Prostate gland (tissue), 2 donors: ENCODE results near the gene FBXO9.

Experiments
- CTCF ChIP-seq, 4 experiments: fragments of 200-600 bp in 2 of 4; fragments of 450-650 bp in 2 of 4; sonication (generic) in 2 of 4; IDR thresholded peaks; 1 replicate in 3 of 4; 2 replicates in 1 of 4; pipeline ENCODE4 v1.5.1; 2016 to 2019; ENCODE audit warnings: antibody characterized with exemption in 4 of 4, mild to moderate bottlenecking in 2 of 4, moderate library complexity in 2 of 4
- POLR2A ChIP-seq: fragments of 450-650 bp; IDR thresholded peaks from one replicate; pipeline ENCODE4 v1.6.1; 2016; ENCODE audit warnings: antibody characterized with exemption, mild to moderate bottlenecking
- POLR2AphosphoS5 ChIP-seq: sonication (generic); formaldehyde crosslinking; IDR thresholded peaks from one replicate; pipeline ENCODE4 v1.6.1; 2017; ENCODE audit warnings: antibody characterized with exemption

- TF ChIP-seq CTCF (IDR thresholded peaks at IDR 0.05) (peak in 2 of 4 experiments; percentile 20 to 27), POLR2A (peak; percentile 36), POLR2AphosphoS5 (peak; percentile 95)
Measured at GRCh38 chr6:53064726-53065265, 408 bp upstream of the FBXO9 start.
